Measurements from ENCODE around the gene OR56A3.

DNA sequence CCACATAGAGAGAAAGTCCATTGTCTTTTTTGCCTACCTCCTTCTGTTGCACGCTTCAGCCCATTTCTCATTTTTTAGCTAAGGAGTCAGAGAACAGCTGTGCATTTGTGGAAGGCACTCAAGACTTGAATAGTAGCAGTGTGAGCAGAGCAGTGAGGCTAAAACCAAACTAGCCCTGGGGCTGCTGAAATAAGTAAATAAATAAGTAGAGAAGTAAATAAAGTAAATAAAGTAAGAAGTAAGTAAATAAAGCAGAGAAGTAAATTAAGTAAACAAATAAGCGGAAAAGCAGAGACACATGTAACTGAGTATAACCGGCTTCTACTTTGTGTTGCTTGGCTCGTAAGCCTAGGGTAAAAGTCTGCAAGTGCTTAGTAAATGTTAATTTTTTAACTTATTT, 47.2 kb downstream of the OR56A3 start:
- no peak for TF ChIP-seq EZH2 (IDR thresholded peaks at IDR 0.05)
- no peak for TF ChIP-seq POLR2AphosphoS5 (IDR thresholded peaks at IDR 0.05; ENCODE audit: borderline replicate concordance, low read depth, low read length)

All from SK-N-MC (cell line).